GM12891 (cell line): ENCODE measurements around the gene MICU1.
"Not testable (repeated sequence)": the region's sequence is repeated elsewhere in the genome, so short reads cannot be mapped to it uniquely, and the experiment has no call there.

Experiments
- POLR2A ChIP-seq: IDR thresholded peaks from 2 replicates; pipeline ENCODE4 v1.6.1; 2011; ENCODE audit warnings: low read depth, low read length, control low read depth
- POLR2AphosphoS5 ChIP-seq: IDR thresholded peaks from 2 replicates; pipeline ENCODE4 v1.6.1; 2011; ENCODE audit warnings: low read depth, low read length, control low read depth
- SPI1 ChIP-seq: IDR thresholded peaks from 2 replicates; pipeline ENCODE4 v1.6.1; 2011; ENCODE audit warnings: low read depth, low read length, control low read depth

DNA sequence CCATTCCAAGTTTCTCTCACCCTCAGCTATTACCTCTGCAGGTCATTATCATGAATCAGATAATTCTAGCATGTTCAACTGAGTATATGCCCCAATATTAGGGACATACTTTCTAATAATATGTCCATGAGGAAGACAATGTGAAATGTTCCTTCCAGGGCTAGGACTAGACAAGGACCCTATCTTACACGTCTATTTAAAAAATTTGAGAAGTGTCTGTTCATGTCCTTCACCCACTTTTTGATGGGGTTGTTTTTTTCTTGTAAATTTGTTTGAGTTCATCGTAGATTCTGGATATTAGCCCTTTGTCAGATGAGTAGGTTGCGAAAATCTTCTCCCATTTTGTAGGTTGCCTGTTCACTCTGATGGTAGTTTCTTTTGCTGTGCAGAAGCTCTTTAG is 21.1 kb upstream of the MICU1 start:
- TF ChIP-seq POLR2A, POLR2AphosphoS5, SPI1: not testable (repeated sequence)
